H9 (cell line): Measurements from ENCODE around the gene FLNC. TPM values are rescaled to one million over a fixed set of nuclear protein-coding genes. Genes with fewer than 3 reads are reported as not detected.
A peak's percentile ranks its signal among the peaks of the same experiment; 100 is the strongest.

Source experiments
- DNase-seq: peaks from one replicate; pipeline ENCODE4 v3.0.0-alpha.2; 2017
- H2AFZ ChIP-seq: one replicate; pipeline ENCODE4 v1.6.1; 2013; ENCODE audit warnings: mild to moderate bottlenecking, low read length, control low read depth, moderate library complexity
- H2AK5ac ChIP-seq: 2 replicates; pipeline ENCODE4 v1.6.1; 2013; ENCODE audit warnings: low read length, control low read depth, mixed read lengths; ENCODE audit not compliant: insufficient read length
- H2BK120ac ChIP-seq: one replicate; pipeline ENCODE4 v1.6.1; 2013; ENCODE audit warnings: low read depth, mild to moderate bottlenecking, low read length, control low read depth, inconsistent platforms; ENCODE audit not compliant: poor library complexity, severe bottlenecking
- H2BK12ac ChIP-seq: 2 replicates; pipeline ENCODE4 v1.6.1; 2013; ENCODE audit warnings: low read length, control low read depth, mixed read lengths, low read depth; ENCODE audit not compliant: insufficient read length
- H2BK15ac ChIP-seq: 2 replicates; pipeline ENCODE4 v1.6.1; 2013; ENCODE audit warnings: low read depth, low read length, control low read depth
- H2BK20ac ChIP-seq: one replicate; pipeline ENCODE4 v1.6.1; 2013; ENCODE audit warnings: low read depth, mild to moderate bottlenecking, low read length, control low read depth, inconsistent platforms; ENCODE audit not compliant: poor library complexity, severe bottlenecking
- H2BK5ac ChIP-seq: 2 replicates; pipeline ENCODE4 v1.6.1; 2013; ENCODE audit warnings: low read length, control low read depth, mixed read lengths; ENCODE audit not compliant: insufficient read length
- H3K14ac ChIP-seq: 2 replicates; pipeline ENCODE4 v1.6.1; 2013; ENCODE audit warnings: low read length, control low read depth; ENCODE audit not compliant: insufficient read depth
- H3K18ac ChIP-seq: 2 replicates; pipeline ENCODE4 v1.6.1; 2013; ENCODE audit warnings: low read depth, mild to moderate bottlenecking, mixed read lengths, low read length, control low read depth; ENCODE audit not compliant: insufficient read length
- H3K23ac ChIP-seq: 2 replicates; pipeline ENCODE4 v1.6.1; 2013; ENCODE audit warnings: low read length, control low read depth, mixed read lengths, low read depth; ENCODE audit not compliant: insufficient read length
- H3K23me2 ChIP-seq: 2 replicates; pipeline ENCODE4 v1.6.1; 2013; ENCODE audit warnings: low read depth, mild to moderate bottlenecking, mixed read lengths, low read length, control low read depth; ENCODE audit not compliant: insufficient read length, poor library complexity, severe bottlenecking
- H3K27ac ChIP-seq: 2 replicates; pipeline ENCODE4 v1.5.1; 2013; ENCODE audit warnings: low read length, control low read depth, mixed read lengths, low read depth; ENCODE audit not compliant: insufficient read length
- H3K27me3 ChIP-seq: 2 replicates; pipeline ENCODE4 v1.6.1; 2013; ENCODE audit warnings: low read length, control low read depth, inconsistent platforms; ENCODE audit not compliant: insufficient read depth
- H3K4ac ChIP-seq: 2 replicates; pipeline ENCODE4 v1.6.1; 2013; ENCODE audit warnings: low read depth, mild to moderate bottlenecking, control low read depth, inconsistent platforms, low read length, moderate library complexity
- H3K4me1 ChIP-seq: 2 replicates; pipeline ENCODE4 v1.6.1; 2013; ENCODE audit warnings: low read length, control low read depth, inconsistent platforms; ENCODE audit not compliant: insufficient read depth
- H3K4me2 ChIP-seq: 2 replicates; pipeline ENCODE4 v1.6.1; 2013; ENCODE audit warnings: low read length, control low read depth, mixed read lengths; ENCODE audit not compliant: insufficient read length, insufficient read depth
- H3K56ac ChIP-seq: 2 replicates; pipeline ENCODE4 v1.6.1; 2013; ENCODE audit warnings: low read depth, mild to moderate bottlenecking, mixed read lengths, low read length, control low read depth; ENCODE audit not compliant: insufficient read length
- H3K79me1 ChIP-seq: 2 replicates; pipeline ENCODE4 v1.6.1; 2013; ENCODE audit warnings: low read depth, mild to moderate bottlenecking, moderate library complexity, low read length, control low read depth, inconsistent platforms; ENCODE audit not compliant: insufficient read depth, poor library complexity, severe bottlenecking
- H3K79me2 ChIP-seq: 2 replicates; pipeline ENCODE4 v1.6.1; 2013; ENCODE audit warnings: low read length, control low read depth, inconsistent platforms; ENCODE audit not compliant: insufficient read depth
- H3K9ac ChIP-seq: 2 replicates; pipeline ENCODE4 v1.6.1; 2013; ENCODE audit warnings: low read length, control low read depth, mixed read lengths; ENCODE audit not compliant: insufficient read length; ENCODE audit errors: extremely low read depth
- H3K9me3 ChIP-seq: one replicate; pipeline ENCODE4 v1.6.1; 2013; ENCODE audit warnings: low read depth, low read length, inconsistent platforms; ENCODE audit not compliant: control insufficient read depth
- H3T11ph ChIP-seq: one replicate; pipeline ENCODE4 v1.6.1; 2013; ENCODE audit warnings: mild to moderate bottlenecking, low read length, control low read depth, inconsistent platforms
- H4K20me1 ChIP-seq: one replicate; pipeline ENCODE4 v1.6.1; 2013; ENCODE audit not compliant: control insufficient read depth, insufficient read length, insufficient read depth
- H4K5ac ChIP-seq: 2 replicates; pipeline ENCODE4 v1.6.1; 2013; ENCODE audit warnings: low read depth, mild to moderate bottlenecking, mixed read lengths, low read length, control low read depth; ENCODE audit not compliant: insufficient read length
- H4K8ac ChIP-seq: replicated peaks from 2 replicates; pipeline ENCODE4 v1.6.1; 2013; ENCODE audit warnings: low read length, control low read depth, mixed read lengths, low read depth; ENCODE audit not compliant: insufficient read length
- H4K91ac ChIP-seq: 2 replicates; pipeline ENCODE4 v1.6.1; 2013; ENCODE audit warnings: low read depth, mild to moderate bottlenecking, moderate library complexity, mixed read lengths, low read length, control low read depth; ENCODE audit not compliant: insufficient read length
- H3K27ac Mint-ChIP-seq, 3 experiments: 2 replicates in 2 of 3; 3 replicates in 1 of 3; pipeline ENCODE4 v1.8.0; 2020 to 2021; ENCODE audit warnings: mixed read lengths in 3 of 3, mild to moderate bottlenecking in 1 of 3, moderate library complexity in 1 of 3
- H3K27me3 Mint-ChIP-seq: 2 replicates; pipeline ENCODE4 v1.8.0; 2021; ENCODE audit warnings: low read depth, mild to moderate bottlenecking, moderate library complexity, mixed read lengths
- H3K36me3 Mint-ChIP-seq, 3 experiments: 2 replicates in 2 of 3; 3 replicates in 1 of 3; pipeline ENCODE4 v1.8.0; 2020 to 2021; ENCODE audit warnings: low read depth in 3 of 3, mixed read lengths in 3 of 3; ENCODE audit not compliant: insufficient read depth in 1 of 3
- H3K4me1 Mint-ChIP-seq, 2 experiments: 2 replicates each; pipeline ENCODE4 v1.8.0; 2020; ENCODE audit warnings: mixed read lengths in 2 of 2
- H3K4me3 Mint-ChIP-seq, 2 experiments: 2 replicates in 1 of 2; 3 replicates in 1 of 2; pipeline ENCODE4 v1.8.0; 2020 to 2021; ENCODE audit warnings: mild to moderate bottlenecking in 2 of 2, mixed read lengths in 2 of 2, moderate library complexity in 1 of 2
- H3K9me3 Mint-ChIP-seq, 2 experiments: 2 replicates in 1 of 2; 3 replicates in 1 of 2; pipeline ENCODE4 v1.8.0; 2020; ENCODE audit warnings: mild to moderate bottlenecking in 2 of 2, mixed read lengths in 2 of 2, moderate library complexity in 1 of 2
- WGBS: extraction: QIAGEN DNeasy Blood & Tissue Kit; methylation state at CpG from one replicate; pipeline ENCODE4 v1.1.7; 2013; ENCODE audit warnings: missing lambda C conversion rate, low lambda C conversion rate, mixed read lengths; ENCODE audit not compliant: insufficient read length; ENCODE audit errors: extremely low coverage; 5-methylcytosine and 5-hydroxymethylcytosine counted together
- total RNA-seq: library from RNA; stranded (reverse); gene quantifications from 2 replicates; pipeline ENCODE4 v1.2.1, GENCODE V29; 2021
- TF ChIP-seq, protein P1 (sequence below): fragments of 200-600 bp; sonication (generic); conservative IDR thresholded peaks from 3 replicates; pipeline ENCODE4 v1.8.0; 2021; ENCODE audit warnings: antibody characterized with exemption, mild to moderate bottlenecking

FLNC gene
- total RNA-seq, 1 experiment from 2014 or later = 12.2 TPM

DNA sequence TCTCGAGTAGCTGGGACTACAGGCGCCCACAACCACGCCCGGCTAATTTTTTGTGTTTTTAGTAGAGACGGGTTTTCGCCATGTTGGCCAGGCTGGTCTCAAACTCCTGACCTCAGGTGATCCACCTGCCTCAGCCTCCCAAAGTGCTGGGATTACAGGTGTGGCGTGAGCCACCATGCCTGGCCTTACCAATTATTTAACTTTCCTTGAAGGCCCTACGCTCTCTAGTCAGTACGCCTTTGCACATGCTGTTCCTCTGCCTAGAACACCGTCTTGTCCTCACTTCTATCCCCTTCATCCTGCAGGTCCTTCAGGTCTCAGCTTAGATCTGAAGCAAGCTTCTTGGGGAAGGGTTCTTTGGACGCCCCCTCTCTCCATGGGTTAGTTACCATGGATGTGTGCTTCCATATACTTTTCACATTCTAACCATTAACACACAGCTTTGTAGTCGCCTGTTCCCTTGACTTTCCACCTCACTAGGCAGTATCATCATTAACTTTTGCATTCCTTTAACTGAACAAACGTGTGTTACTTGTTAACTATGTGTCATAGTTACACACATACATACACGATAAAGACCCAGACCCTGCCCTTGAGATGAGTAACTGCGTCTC lies 31.9 kb downstream of the FLNC start:
- Mint-ChIP-seq H3K4me3 (peak overlapping the region; percentile 97 to 98), H3K36me3 (peaks cover 10 to 16% (median 15%) of the 10 kb centered on the region in 3 experiments; a peak in 6 of 7 replicates), H3K9me3 (no peaks in the 10 kb centered on the region), H3K4me1 (peaks cover 23 to 34% of the 10 kb centered on the region in 2 experiments), H3K27me3 (peaks cover 8% of the 10 kb centered on the region), H3K27ac (no peak overlapping the region)
- H3K56ac ChIP-seq = no peak overlapping the region
- no peaks in the 10 kb centered on the region for H3K9me3 ChIP-seq
- H2BK5ac ChIP-seq = no peak overlapping the region
- H3K4me2 ChIP-seq = peak overlapping the region; percentile 96
- no peaks in the 10 kb centered on the region for H4K20me1 ChIP-seq
- no peak overlapping the region for H2BK15ac ChIP-seq
- TF ChIP-seq, protein P1, sequence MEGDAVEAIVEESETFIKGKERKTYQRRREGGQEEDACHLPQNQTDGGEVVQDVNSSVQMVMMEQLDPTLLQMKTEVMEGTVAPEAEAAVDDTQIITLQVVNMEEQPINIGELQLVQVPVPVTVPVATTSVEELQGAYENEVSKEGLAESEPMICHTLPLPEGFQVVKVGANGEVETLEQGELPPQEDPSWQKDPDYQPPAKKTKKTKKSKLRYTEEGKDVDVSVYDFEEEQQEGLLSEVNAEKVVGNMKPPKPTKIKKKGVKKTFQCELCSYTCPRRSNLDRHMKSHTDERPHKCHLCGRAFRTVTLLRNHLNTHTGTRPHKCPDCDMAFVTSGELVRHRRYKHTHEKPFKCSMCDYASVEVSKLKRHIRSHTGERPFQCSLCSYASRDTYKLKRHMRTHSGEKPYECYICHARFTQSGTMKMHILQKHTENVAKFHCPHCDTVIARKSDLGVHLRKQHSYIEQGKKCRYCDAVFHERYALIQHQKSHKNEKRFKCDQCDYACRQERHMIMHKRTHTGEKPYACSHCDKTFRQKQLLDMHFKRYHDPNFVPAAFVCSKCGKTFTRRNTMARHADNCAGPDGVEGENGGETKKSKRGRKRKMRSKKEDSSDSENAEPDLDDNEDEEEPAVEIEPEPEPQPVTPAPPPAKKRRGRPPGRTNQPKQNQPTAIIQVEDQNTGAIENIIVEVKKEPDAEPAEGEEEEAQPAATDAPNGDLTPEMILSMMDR = no peak
- no peaks in the 10 kb centered on the region for H3K27me3 ChIP-seq
- no peak overlapping the region for H3K18ac ChIP-seq
- no peak overlapping the region for H2AK5ac ChIP-seq
- H2BK12ac ChIP-seq = no peak overlapping the region
- no peak overlapping the region for H2BK20ac ChIP-seq
- no peak overlapping the region for H3T11ph ChIP-seq
- H2BK120ac ChIP-seq = no peak overlapping the region
- no peak overlapping the region for H3K14ac ChIP-seq
- no peak overlapping the region for H3K4ac ChIP-seq
- H3K4me1 ChIP-seq = 0 out of 2 replicates have a peak, but pooled peaks cover 3% of the 10 kb centered on the region
- H3K79me2 ChIP-seq = no peaks in the 10 kb centered on the region; the same call in 1 of the 2 replicates
- H4K5ac ChIP-seq = no peak overlapping the region
- no peaks in the 10 kb centered on the region for H3K79me1 ChIP-seq
- H4K8ac ChIP-seq = no peak overlapping the region
- no peak overlapping the region for H3K9ac ChIP-seq
- no peak overlapping the region for H4K91ac ChIP-seq
- peaks cover 8% of the 10 kb centered on the region for H3K23me2 ChIP-seq
- no CpG with 5 or more reads among the region's 15 CpGs for WGBS
- H2AFZ ChIP-seq = peak overlapping the region; percentile 3
- DNase-seq = no peak
- H3K23ac ChIP-seq = no peak overlapping the region
- no peak overlapping the region for H3K27ac ChIP-seq
